Endodermal cell (in vitro differentiated cells): ENCODE results near the gene EEF1B2. TPM values are rescaled to one million over a fixed set of nuclear protein-coding genes. Genes with fewer than 3 reads are reported as not detected.
"Not testable (repeated sequence)": the region's sequence is repeated elsewhere in the genome, so short reads cannot be mapped to it uniquely, and the experiment has no call there.

Experiments used
- DNase-seq: peaks from one replicate; pipeline ENCODE4 v3.0.0-alpha.2; 2017
- H3K27ac ChIP-seq: 2 replicates; pipeline ENCODE4 v1.5.1; 2013; ENCODE audit warnings: mild to moderate bottlenecking, low read depth, low read length, moderate library complexity
- H3K27me3 ChIP-seq: 2 replicates; pipeline ENCODE4 v1.6.1; 2013; ENCODE audit warnings: mild to moderate bottlenecking, low read length, moderate library complexity; ENCODE audit not compliant: insufficient read depth, control insufficient read depth, poor library complexity, severe bottlenecking
- H3K36me3 ChIP-seq: 2 replicates; pipeline ENCODE4 v1.7.0; 2013; ENCODE audit warnings: mild to moderate bottlenecking, low read length, moderate library complexity; ENCODE audit not compliant: control insufficient read depth, insufficient read depth
- H3K4me1 ChIP-seq: one replicate; pipeline ENCODE4 v1.7.0; 2013; ENCODE audit warnings: low read length; ENCODE audit not compliant: control insufficient read depth, insufficient read depth
- H3K4me3 ChIP-seq: 2 replicates; pipeline ENCODE4 v1.5.1; 2013; ENCODE audit warnings: mild to moderate bottlenecking, low read length, moderate library complexity
- H3K9ac ChIP-seq: 2 replicates; pipeline ENCODE4 v1.6.1; 2013; ENCODE audit warnings: mild to moderate bottlenecking, low read length, moderate library complexity; ENCODE audit not compliant: poor library complexity, severe bottlenecking; ENCODE audit errors: extremely low read depth
- H3K9me3 ChIP-seq: 2 replicates; pipeline ENCODE4 v1.6.1; 2013; ENCODE audit warnings: mild to moderate bottlenecking, low read length, moderate library complexity; ENCODE audit not compliant: control insufficient read depth
- H3K27ac Mint-ChIP-seq: 2 replicates; pipeline ENCODE4 v1.8.0; 2020; ENCODE audit warnings: mixed read lengths
- H3K27me3 Mint-ChIP-seq: 2 replicates; pipeline ENCODE4 v1.8.0; 2021; ENCODE audit warnings: mild to moderate bottlenecking, mixed read lengths; ENCODE audit not compliant: insufficient read depth
- H3K36me3 Mint-ChIP-seq: 2 replicates; pipeline ENCODE4 v1.8.0; 2020; ENCODE audit warnings: low read depth, mixed read lengths
- H3K4me1 Mint-ChIP-seq: 2 replicates; pipeline ENCODE4 v1.8.0; 2020; ENCODE audit warnings: mixed read lengths
- H3K4me3 Mint-ChIP-seq: 2 replicates; pipeline ENCODE4 v1.8.0; 2020; ENCODE audit warnings: mild to moderate bottlenecking, moderate library complexity, mixed read lengths
- H3K9me3 Mint-ChIP-seq: 2 replicates; pipeline ENCODE4 v1.8.0; 2020; ENCODE audit warnings: mild to moderate bottlenecking, mixed read lengths
- WGBS, 2 experiments: methylation state at CpG; one replicate each; pipeline versions ENCODE4 v1.1.5 to v1.1.7; 2013; ENCODE audit warnings: missing lambda C conversion rate in 2 of 2, mixed read lengths in 1 of 2; ENCODE audit not compliant: insufficient coverage in 1 of 2, insufficient read length in 1 of 2; 5-methylcytosine and 5-hydroxymethylcytosine counted together
- total RNA-seq, 2 donors: library from RNA; stranded (reverse); fragmentation: NEBNext Ultra II Directional in 1 of 2; extraction: Animal tissue kit (Norgen Biotek cat#: 25700) in 1 of 2; gene quantifications; 2 replicates in 1 of 2; 3 replicates in 1 of 2; pipeline ENCODE4 v1.2.1, GENCODE V29; 2021
- TF ChIP-seq, protein P1 (sequence below): fragments of 200-600 bp; sonication (generic); conservative IDR thresholded peaks from 2 replicates; pipeline ENCODE4 v1.5.0; 2021; ENCODE audit warnings: antibody characterized with exemption, mild to moderate bottlenecking

The EEF1B2 gene
- total RNA-seq, 2 donors from 2014 or later = 518 to 562 TPM

DNA sequence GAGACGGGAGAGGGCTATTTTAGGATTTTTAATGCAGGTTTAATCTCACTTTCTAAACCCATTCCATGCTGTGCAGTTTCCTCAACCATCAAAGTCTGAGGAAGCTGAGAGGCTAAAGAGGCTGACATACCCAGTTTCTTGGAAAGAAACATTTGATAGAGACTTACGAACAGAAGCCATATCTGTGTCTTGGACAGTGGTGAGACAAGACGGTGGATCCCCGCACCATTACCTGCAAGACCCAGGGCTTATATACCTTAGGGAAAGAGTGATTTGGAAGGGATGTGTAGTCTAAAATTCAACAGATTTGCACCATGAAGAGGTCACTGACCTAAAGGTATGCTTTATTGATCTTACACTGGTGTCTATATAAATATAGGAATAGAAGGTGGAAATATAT is 13.5 kb downstream of the EEF1B2 start:
- no peaks in the 10 kb centered on the region for H3K4me1 Mint-ChIP-seq
- H3K36me3 ChIP-seq = no peaks in the 10 kb centered on the region
- no peak for DNase-seq
- H3K27ac ChIP-seq = no peak overlapping the region
- 95 to 100% methylated on average over 3 of the region's 4 CpGs for WGBS, 2 experiments
- no peaks in the 10 kb centered on the region for H3K4me1 ChIP-seq
- H3K9me3 Mint-ChIP-seq = peaks cover 31% of the 10 kb centered on the region
- no peak overlapping the region for H3K9ac ChIP-seq
- peaks cover 6% of the 10 kb centered on the region for H3K9me3 ChIP-seq
- TF ChIP-seq, protein P1, sequence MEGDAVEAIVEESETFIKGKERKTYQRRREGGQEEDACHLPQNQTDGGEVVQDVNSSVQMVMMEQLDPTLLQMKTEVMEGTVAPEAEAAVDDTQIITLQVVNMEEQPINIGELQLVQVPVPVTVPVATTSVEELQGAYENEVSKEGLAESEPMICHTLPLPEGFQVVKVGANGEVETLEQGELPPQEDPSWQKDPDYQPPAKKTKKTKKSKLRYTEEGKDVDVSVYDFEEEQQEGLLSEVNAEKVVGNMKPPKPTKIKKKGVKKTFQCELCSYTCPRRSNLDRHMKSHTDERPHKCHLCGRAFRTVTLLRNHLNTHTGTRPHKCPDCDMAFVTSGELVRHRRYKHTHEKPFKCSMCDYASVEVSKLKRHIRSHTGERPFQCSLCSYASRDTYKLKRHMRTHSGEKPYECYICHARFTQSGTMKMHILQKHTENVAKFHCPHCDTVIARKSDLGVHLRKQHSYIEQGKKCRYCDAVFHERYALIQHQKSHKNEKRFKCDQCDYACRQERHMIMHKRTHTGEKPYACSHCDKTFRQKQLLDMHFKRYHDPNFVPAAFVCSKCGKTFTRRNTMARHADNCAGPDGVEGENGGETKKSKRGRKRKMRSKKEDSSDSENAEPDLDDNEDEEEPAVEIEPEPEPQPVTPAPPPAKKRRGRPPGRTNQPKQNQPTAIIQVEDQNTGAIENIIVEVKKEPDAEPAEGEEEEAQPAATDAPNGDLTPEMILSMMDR = no peak
- H3K4me3 ChIP-seq = no peak overlapping the region
- no peaks in the 10 kb centered on the region for H3K27me3 Mint-ChIP-seq
- no peaks in the 10 kb centered on the region for H3K27me3 ChIP-seq
- H3K4me3 Mint-ChIP-seq = no peak overlapping the region
- peaks cover 14% of the 10 kb centered on the region for H3K36me3 Mint-ChIP-seq
- no peak overlapping the region for H3K27ac Mint-ChIP-seq

GRCh38 chr2:206176121-206176520 is 16.4 kb downstream of the EEF1B2 start:
- Mint-ChIP-seq H3K27ac (no peak overlapping the region), H3K9me3 (peaks cover 7% of the 10 kb centered on the region), H3K27me3 (no peaks in the 10 kb centered on the region), H3K36me3 (no peaks in the 10 kb centered on the region), H3K4me1 (no peaks in the 10 kb centered on the region), H3K4me3 (no peak overlapping the region)
- Histone ChIP-seq H3K4me3 (no peak overlapping the region), H3K9me3 (peaks cover 6% of the 10 kb centered on the region), H3K9ac (no peak overlapping the region), H3K27me3 (no peaks in the 10 kb centered on the region), H3K4me1 (no peaks in the 10 kb centered on the region), H3K27ac (no peak overlapping the region), H3K36me3 (no peaks in the 10 kb centered on the region)
- WGBS, 2 experiments = 100% methylated on average over 2 of the region's 2 CpGs
- no peak for DNase-seq
- TF ChIP-seq, protein P1 = no peak

DNA sequence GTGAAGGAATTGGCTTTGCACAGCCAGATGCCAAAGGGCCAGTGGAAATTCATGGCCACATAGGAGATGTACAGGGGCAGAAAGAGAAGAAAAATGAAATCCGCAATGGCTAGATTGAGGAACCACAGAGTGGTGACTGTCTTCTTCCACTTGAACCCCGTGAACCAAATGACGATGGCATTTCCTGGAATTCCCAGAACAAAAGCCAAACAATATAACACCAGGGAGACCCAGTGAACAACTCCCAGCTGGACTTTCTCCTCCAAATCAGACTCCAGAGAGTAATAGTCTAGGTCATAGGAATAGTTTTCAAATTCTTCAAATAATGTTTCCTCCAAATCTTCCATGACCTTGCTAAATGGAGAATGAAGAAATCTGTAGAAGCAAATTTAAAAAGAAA is 17.2 kb downstream of the EEF1B2 start:
- H3K27me3 Mint-ChIP-seq = no peaks in the 10 kb centered on the region
- Histone ChIP-seq H3K36me3 (no peaks in the 10 kb centered on the region), H3K4me3 (no peak overlapping the region), H3K4me1 (no peaks in the 10 kb centered on the region), H3K9me3 (peaks cover 6% of the 10 kb centered on the region), H3K27me3 (no peaks in the 10 kb centered on the region), H3K27ac (no peak overlapping the region), H3K9ac (no peak overlapping the region)
- DNase-seq = no peak
- no peaks in the 10 kb centered on the region for H3K4me1 Mint-ChIP-seq
- peaks cover 7% of the 10 kb centered on the region for H3K9me3 Mint-ChIP-seq
- TF ChIP-seq, protein P1 = no peak
- 88 to 90% methylated on average over 2 to 3 of the region's 3 CpGs for WGBS, 2 experiments
- H3K36me3 Mint-ChIP-seq = no peaks in the 10 kb centered on the region
- no peak overlapping the region for H3K4me3 Mint-ChIP-seq
- H3K27ac Mint-ChIP-seq = no peak overlapping the region

GRCh38 chr2:206181526-206181925 is 21.8 kb downstream of the EEF1B2 start:
- whole genome bisulfite sequencing, 2 experiments = 87 to 91% methylated on average over 4 to 6 of the region's 6 CpGs

More at GRCh38 chr2:206181526-206181925, 21.8 kb downstream of the EEF1B2 start:
- not testable (repeated sequence) for H3K4me1 ChIP-seq, H3K9ac ChIP-seq, H3K27ac ChIP-seq, H3K9me3 Mint-ChIP-seq, H3K4me3 ChIP-seq, H3K9me3 ChIP-seq, H3K27ac Mint-ChIP-seq, H3K4me1 Mint-ChIP-seq, H3K36me3 ChIP-seq, H3K27me3 Mint-ChIP-seq, DNase-seq, H3K4me3 Mint-ChIP-seq, H3K36me3 Mint-ChIP-seq
- H3K27me3 ChIP-seq = peaks cover 11% of the 10 kb centered on the region
